A549 (cell line): Measurements from ENCODE around the gene TMCO4.

Source experiments
- CTCF ChIP-seq: fragments of >200 bp; sonication (Bioruptor Twin); formaldehyde crosslinking; IDR thresholded peaks from 3 replicates; pipeline ENCODE4 v1.5.1; 2016
- EP300 ChIP-seq, 2 experiments: fragments of >200 bp; sonication (Bioruptor Twin); formaldehyde crosslinking; IDR thresholded peaks; 2 replicates in 1 of 2; 3 replicates in 1 of 2; pipeline ENCODE4 v1.6.1; 2016 to 2017
- HOXA7 ChIP-seq: fragments of 250-450 bp; sonication (Bioruptor Pico); IDR thresholded peaks from 2 replicates; pipeline ENCODE4 v1.5.0; 2020; ENCODE audit warnings: mild to moderate bottlenecking, moderate library complexity
- KDM5A ChIP-seq: fragments of 200-600 bp; sonication (generic); IDR thresholded peaks from 2 replicates; pipeline ENCODE4 v1.6.1; 2016; ENCODE audit warnings: antibody characterized with exemption, mild to moderate bottlenecking
- MAZ ChIP-seq: fragments of 150-350 bp; IDR thresholded peaks from 2 replicates; pipeline ENCODE4 v1.6.1; 2014; ENCODE audit warnings: antibody characterized with exemption, low read depth, low read length, borderline replicate concordance
- POLR2A ChIP-seq: IDR thresholded peaks from 2 replicates; pipeline ENCODE4 v1.6.1; 2012; ENCODE audit warnings: mild to moderate bottlenecking, low read length
- RAD21 ChIP-seq, 2 experiments: fragments of >200 bp in 1 of 2; sonication (Bioruptor Twin) in 1 of 2; formaldehyde crosslinking in 1 of 2; IDR thresholded peaks in 1 of 2; conservative IDR thresholded peaks in 1 of 2; 2 replicates in 1 of 2; 3 replicates in 1 of 2; pipeline ENCODE4 v1.6.1; 2012 to 2018; ENCODE audit warnings: inconsistent platforms in 1 of 2
- REST ChIP-seq: fragments of 200-600 bp; sonication (generic); IDR thresholded peaks from 2 replicates; pipeline ENCODE4 v1.6.1; 2016; ENCODE audit warnings: antibody characterized with exemption, mild to moderate bottlenecking, moderate library complexity
- RNF2 ChIP-seq: fragments of 200-600 bp; sonication (generic); IDR thresholded peaks from 2 replicates; pipeline ENCODE4 v1.6.1; 2016; ENCODE audit warnings: low read depth, mild to moderate bottlenecking, antibody characterized with exemption, moderate library complexity, borderline replicate concordance
- SMC3 ChIP-seq: fragments of >200 bp; sonication (Bioruptor Twin); formaldehyde crosslinking; IDR thresholded peaks from 3 replicates; pipeline ENCODE4 v1.6.1; 2018; ENCODE audit warnings: inconsistent platforms
- USF2 ChIP-seq: fragments of 450-650 bp; IDR thresholded peaks from 2 replicates; pipeline ENCODE4 v1.6.1; 2014; ENCODE audit warnings: antibody characterized with exemption
- ZSCAN20 ChIP-seq: fragments of 250-450 bp; sonication (Bioruptor Pico); IDR thresholded peaks from 2 replicates; pipeline ENCODE4 v1.8.0; 2022; ENCODE audit warnings: mild to moderate bottlenecking, moderate library complexity

- TF ChIP-seq CTCF (no peak), SMC3 (no peak), HOXA7 (CRISPR knock-in tag) (no peak), MAZ (no peak), ZSCAN20 (no peak), RAD21 (conservative IDR thresholded peaks at IDR 0.05 in 1 of 2, IDR thresholded peaks at IDR 0.05 in 1 of 2) (no peak), KDM5A (no peak), USF2 (no peak), REST (no peak), RNF2 (no peak), EP300 (IDR thresholded peaks at IDR 0.05) (no peak), POLR2A (no peak)
Observed at GRCh38 chr1:19645411-19646251, 154.1 kb downstream of the TMCO4 start.
